Measurements from ENCODE around the gene CCPG1.

- no peak for TF ChIP-seq POLR2A (IDR thresholded peaks at IDR 0.05; ENCODE audit: low read depth, low read length)
- TF ChIP-seq POLR2AphosphoS5 (IDR thresholded peaks at IDR 0.05; ENCODE audit: low read depth, low read length) = no peak
These were observed 49.4 kb upstream of the CCPG1 start for GRCh38 chr15:55457401-55458022.

Data from GM12892 (cell line).